GM23338 (cell line): ENCODE results near the gene KCNT2. TPM values are rescaled to one million over a fixed set of nuclear protein-coding genes. Genes with fewer than 3 reads are reported as not detected.
A peak's percentile ranks its signal among the peaks of the same experiment; 100 is the strongest.

Experiments used
- ATAC-seq: fragments of 200-7000 bp; cut with Tn5 transposase; 3 replicates; pipeline ENCODE4 v1.9.1; 2020
- DNase-seq: peaks from one replicate; pipeline ENCODE4 v3.0.0-alpha.2; 2015; ENCODE audit warnings: low spot score
- H2AFZ ChIP-seq: fragments of 200-600 bp; sonication (generic); 2 replicates; pipeline ENCODE4 v1.8.0; 2016; ENCODE audit warnings: antibody characterized with exemption, mild to moderate bottlenecking, moderate library complexity
- H3F3A ChIP-seq: fragments of 200-600 bp; sonication (generic); replicated peaks from 2 replicates; pipeline ENCODE4 v1.8.0; 2017; ENCODE audit warnings: antibody characterized with exemption, mixed run types, low read depth
- H3K27ac ChIP-seq: fragments of 200-600 bp; sonication (generic); 2 replicates; pipeline ENCODE4 v1.6.1; 2016; ENCODE audit warnings: low read depth
- H3K27me3 ChIP-seq: fragments of 200-600 bp; sonication (generic); 2 replicates; pipeline ENCODE4 v1.8.0; 2016; ENCODE audit warnings: mild to moderate bottlenecking, mixed run types, moderate library complexity; ENCODE audit not compliant: insufficient read depth
- H3K36me3 ChIP-seq: fragments of 200-600 bp; sonication (generic); 2 replicates; pipeline ENCODE4 v1.8.0; 2016; ENCODE audit warnings: mild to moderate bottlenecking; ENCODE audit not compliant: insufficient read depth
- H3K4me1 ChIP-seq: fragments of 200-600 bp; sonication (generic); 2 replicates; pipeline ENCODE4 v1.8.0; 2016; ENCODE audit warnings: mild to moderate bottlenecking, moderate library complexity; ENCODE audit not compliant: insufficient read depth
- H3K4me2 ChIP-seq: fragments of 200-600 bp; sonication (generic); 2 replicates; pipeline ENCODE4 v1.7.1; 2017; ENCODE audit warnings: mixed run types
- H3K4me3 ChIP-seq: fragments of 200-600 bp; sonication (generic); 2 replicates; pipeline ENCODE4 v1.6.1; 2016; ENCODE audit warnings: mixed run types
- H3K79me2 ChIP-seq: fragments of 200-600 bp; sonication (generic); replicated peaks from 2 replicates; pipeline ENCODE4 v1.8.0; 2017; ENCODE audit warnings: mild to moderate bottlenecking; ENCODE audit not compliant: insufficient read depth
- H3K9me2 ChIP-seq: fragments of 200-600 bp; sonication (generic); 2 replicates; pipeline ENCODE4 v1.8.0; 2017; ENCODE audit not compliant: insufficient read depth
- H4K20me1 ChIP-seq: fragments of 200-600 bp; sonication (generic); replicated peaks from 2 replicates; pipeline ENCODE4 v1.8.0; 2017; ENCODE audit warnings: mild to moderate bottlenecking; ENCODE audit not compliant: insufficient read depth
- H3K27ac Mint-ChIP-seq: 2 replicates; pipeline ENCODE4 v1.8.0; 2020; ENCODE audit warnings: inconsistent platforms, mild to moderate bottlenecking, moderate library complexity, mixed read lengths
- H3K27me3 Mint-ChIP-seq: 3 replicates; pipeline ENCODE4 v1.8.0; 2022; ENCODE audit warnings: low read depth, mild to moderate bottlenecking, moderate library complexity, mixed read lengths, inconsistent platforms; ENCODE audit not compliant: insufficient read depth, poor library complexity
- H3K36me3 Mint-ChIP-seq: 3 replicates; pipeline ENCODE4 v1.8.0; 2021; ENCODE audit warnings: low read depth, mild to moderate bottlenecking, inconsistent platforms, moderate library complexity, mixed read lengths
- H3K4me1 Mint-ChIP-seq: 3 replicates; pipeline ENCODE4 v1.8.0; 2020; ENCODE audit warnings: mild to moderate bottlenecking, inconsistent platforms, mixed read lengths
- H3K4me3 Mint-ChIP-seq: 3 replicates; pipeline ENCODE4 v1.8.0; 2021; ENCODE audit warnings: moderate library complexity, mild to moderate bottlenecking, inconsistent platforms, mixed read lengths
- H3K9me3 Mint-ChIP-seq: 3 replicates; pipeline ENCODE4 v1.8.0; 2020; ENCODE audit warnings: moderate library complexity, mild to moderate bottlenecking, inconsistent platforms, mixed read lengths
- ETS1 ChIP-seq: IDR thresholded peaks from 2 replicates; pipeline ENCODE4 v1.6.1; 2016; ENCODE audit warnings: antibody characterized with exemption
- EZH2 ChIP-seq: fragments of 200-600 bp; sonication (generic); IDR thresholded peaks from one replicate; pipeline ENCODE4 v1.8.0; 2017; ENCODE audit warnings: antibody characterized with exemption, mild to moderate bottlenecking, low read depth; ENCODE audit not compliant: unreplicated experiment
- EZH2phosphoT487 ChIP-seq: fragments of 200-600 bp; sonication (generic); IDR thresholded peaks from one replicate; pipeline ENCODE4 v1.8.1; 2018; ENCODE audit warnings: antibody characterized with exemption; ENCODE audit not compliant: unreplicated experiment
- NANOG ChIP-seq: IDR thresholded peaks from 2 replicates; pipeline ENCODE4 v1.6.1; 2016; ENCODE audit warnings: antibody characterized with exemption, borderline replicate concordance
- POLR2AphosphoS5 ChIP-seq: IDR thresholded peaks from 2 replicates; pipeline ENCODE4 v1.6.1; 2016; ENCODE audit warnings: antibody characterized with exemption, low read depth
- REST ChIP-seq: IDR thresholded peaks from one replicate; pipeline ENCODE4 v1.6.1; 2018; ENCODE audit warnings: antibody characterized with exemption; ENCODE audit not compliant: unreplicated experiment
- STAT1 ChIP-seq: IDR thresholded peaks from one replicate; pipeline ENCODE4 v1.6.1; 2016; ENCODE audit warnings: antibody characterized with exemption; ENCODE audit not compliant: unreplicated experiment
- ZNF114 ChIP-seq: fragments of 250-450 bp; sonication (Bioruptor Pico); IDR thresholded peaks from 2 replicates; pipeline ENCODE4 v1.5.0; 2020; ENCODE audit warnings: mild to moderate bottlenecking, moderate library complexity
- ZNF331 ChIP-seq: fragments of 250-450 bp; sonication (Bioruptor Pico); IDR thresholded peaks from 2 replicates; pipeline ENCODE4 v1.5.0; 2020; ENCODE audit warnings: low read depth, mild to moderate bottlenecking, moderate library complexity
- polyA plus RNA-seq: library from polyadenylated mRNA; unstranded; fragments of >200 nt; fragmentation: Nextera tagmentation; extraction: Ambion mirVana; gene quantifications from 2 replicates; pipeline ENCODE4 v1.2.1, GENCODE V29; 2016
- total RNA-seq: library from RNA; depleted of rRNA; stranded (reverse); fragments of >200 nt; shearing (Covaris generic); gene quantifications from 2 replicates; pipeline ENCODE4 v1.2.3, GENCODE V29; 2014

Gene KCNT2
- total and polyA plus RNA-seq, 2 experiments from 2014 or later: 5.4 to 13.4 TPM

- Histone ChIP-seq H3K27ac (no peak overlapping the region), H3K79me2 (peaks cover 60% of the 10 kb centered on the region), H3K9me2 (peaks cover 6% of the 10 kb centered on the region), H3K4me1 (peaks cover 32% of the 10 kb centered on the region), H3K27me3 (no peaks in the 10 kb centered on the region), H4K20me1 (peaks cover 19% of the 10 kb centered on the region), H3K4me2 (no peak overlapping the region), H3K36me3 (no peaks in the 10 kb centered on the region), H3K4me3 (no peak overlapping the region), H2AFZ (no peak overlapping the region), H3F3A (no peaks in the 10 kb centered on the region)
- TF ChIP-seq NANOG (no peak), ETS1 (no peak), ZNF114 (CRISPR knock-in tag) (no peak)
- H3K27me3 Mint-ChIP-seq: no peaks in the 10 kb centered on the region
- no peak overlapping the region for H3K4me3 Mint-ChIP-seq
- no peak for ATAC-seq
- DNase-seq: no peak
- peaks cover 5% of the 10 kb centered on the region; the same call in 1 of the 3 replicates for H3K36me3 Mint-ChIP-seq
- peak overlapping the region; percentile 60; the same call in 1 of the 2 replicates for H3K27ac Mint-ChIP-seq
- H3K9me3 Mint-ChIP-seq: no peaks in the 10 kb centered on the region
- peaks cover 48% of the 10 kb centered on the region for H3K4me1 Mint-ChIP-seq
Measured at GRCh38 chr1:196573226-196573625, 35.0 kb downstream of the KCNT2 start.

- Histone ChIP-seq H3K27ac (no peak overlapping the region), H3K4me2 (no peak overlapping the region), H3F3A (no peaks in the 10 kb centered on the region), H3K79me2 (peaks cover 66% of the 10 kb centered on the region), H3K27me3 (no peaks in the 10 kb centered on the region), H3K4me3 (no peak overlapping the region), H2AFZ (no peak overlapping the region), H3K4me1 (peaks cover 2% of the 10 kb centered on the region), H3K9me2 (peaks cover 3% of the 10 kb centered on the region; the same call in 1 of the 2 replicates), H3K36me3 (peaks cover 12% of the 10 kb centered on the region; the same call in 1 of the 2 replicates), H4K20me1 (peaks cover 7% of the 10 kb centered on the region; the same call in 1 of the 2 replicates)
- peaks cover 24% of the 10 kb centered on the region for H3K9me3 Mint-ChIP-seq
- H3K4me3 Mint-ChIP-seq: no peak overlapping the region
- H3K27me3 Mint-ChIP-seq: no peaks in the 10 kb centered on the region
- ATAC-seq (no peak), DNase-seq (no peak)
- TF ChIP-seq EZH2phosphoT487 (no peak), STAT1 (no peak), POLR2AphosphoS5 (no peak), ZNF114 (CRISPR knock-in tag) (no peak), EZH2 (no peak)
- H3K4me1 Mint-ChIP-seq: peaks cover 28% of the 10 kb centered on the region
- H3K36me3 Mint-ChIP-seq: peaks cover 51% of the 10 kb centered on the region
- no peak overlapping the region for H3K27ac Mint-ChIP-seq
Measured at GRCh38 chr1:196567238-196567637, 41.0 kb downstream of the KCNT2 start.

- no peaks in the 10 kb centered on the region for H3K9me2 ChIP-seq
- peaks cover 50% of the 10 kb centered on the region for H3K36me3 Mint-ChIP-seq
- peaks cover 28% of the 10 kb centered on the region for H3K4me1 ChIP-seq
- no peaks in the 10 kb centered on the region for H3K27me3 Mint-ChIP-seq
- no peak for TF ChIP-seq ZNF114 (CRISPR knock-in tag)
- no peak for TF ChIP-seq ZNF331 (CRISPR knock-in tag)
- TF ChIP-seq STAT1: no peak
- TF ChIP-seq NANOG: no peak
- no peak for TF ChIP-seq EZH2
- TF ChIP-seq REST: no peak
- no peak for TF ChIP-seq ETS1
- peaks cover 33% of the 10 kb centered on the region for H3K4me1 Mint-ChIP-seq
- no peaks in the 10 kb centered on the region for H3F3A ChIP-seq
- peaks cover 24% of the 10 kb centered on the region; the same call in 1 of the 2 replicates for H4K20me1 ChIP-seq
- H3K4me3 ChIP-seq: no peak overlapping the region
- H3K27ac ChIP-seq: no peak overlapping the region
- no peak for ATAC-seq
- no peak for DNase-seq
- H3K27ac Mint-ChIP-seq: no peak overlapping the region
- no peak overlapping the region for H2AFZ ChIP-seq
- peaks cover 24% of the 10 kb centered on the region for H3K9me3 Mint-ChIP-seq
- no peak overlapping the region for H3K4me3 Mint-ChIP-seq
- no peak overlapping the region for H3K4me2 ChIP-seq
- H3K36me3 ChIP-seq: peaks cover 12% of the 10 kb centered on the region; the same call in 1 of the 2 replicates
- peaks cover 70% of the 10 kb centered on the region for H3K79me2 ChIP-seq
- no peaks in the 10 kb centered on the region for H3K27me3 ChIP-seq
Measured at GRCh38 chr1:196563768-196564167, 44.5 kb downstream of the KCNT2 start.
